WTC11 (cell line): ENCODE data around the gene KDELR3. TPM values are rescaled to one million over a fixed set of nuclear protein-coding genes. Genes with fewer than 3 reads are reported as not detected.
A peak's percentile ranks its signal among the peaks of the same experiment; 100 is the strongest.

Experiments used
- ATAC-seq: fragments of 200-7000 bp; cut with Tn5 transposase; 2 replicates; pipeline ENCODE4 v1.10.0; 2021; ENCODE audit warnings: mild to moderate bottlenecking, moderate library complexity
- CTCF ChIA-PET: fragments of 300-600 bp; sonication (Branson Sonifier 250); formaldehyde crosslinking; loops from one replicate; lab custom pipeline; 2021; ENCODE audit warnings: antibody characterized with exemption; lab: Charles Lee
- POLR2A ChIA-PET: fragments of 350-600 bp; sonication (Branson Sonifier 250); formaldehyde crosslinking; loops from one replicate; lab custom pipeline; 2021; ENCODE audit warnings: antibody characterized with exemption; lab: Charles Lee
- DNase-seq: peaks from one replicate; pipeline ENCODE4 v3.0.0; 2021; ENCODE audit warnings: low spot score
- H3K27ac Mint-ChIP-seq: 2 replicates; pipeline ENCODE4 v1.8.0; 2021; ENCODE audit warnings: mixed read lengths
- H3K27me3 Mint-ChIP-seq: 2 replicates; pipeline ENCODE4 v1.8.0; 2021; ENCODE audit warnings: low read depth, mild to moderate bottlenecking, moderate library complexity, mixed read lengths
- H3K36me3 Mint-ChIP-seq: 2 replicates; pipeline ENCODE4 v1.8.0; 2021; ENCODE audit warnings: mixed read lengths
- H3K4me1 Mint-ChIP-seq: 2 replicates; pipeline ENCODE4 v1.8.0; 2022; ENCODE audit warnings: mixed read lengths
- H3K4me3 Mint-ChIP-seq: 2 replicates; pipeline ENCODE4 v1.8.0; 2021; ENCODE audit warnings: mild to moderate bottlenecking, moderate library complexity, mixed read lengths
- H3K9me3 Mint-ChIP-seq: 2 replicates; pipeline ENCODE4 v1.8.0; 2021; ENCODE audit warnings: mixed read lengths
- ELF4 ChIP-seq: sonication (generic); formaldehyde crosslinking; IDR thresholded peaks from 2 replicates; pipeline ENCODE4 v1.8.1; 2022; ENCODE audit warnings: low read depth, mild to moderate bottlenecking, moderate library complexity, missing genetic modification reagents
- ESRRA ChIP-seq: sonication (generic); formaldehyde crosslinking; IDR thresholded peaks from 2 replicates; pipeline ENCODE4 v1.8.1; 2022; ENCODE audit warnings: mild to moderate bottlenecking, missing genetic modification reagents, borderline replicate concordance
- ETV6 ChIP-seq: sonication (generic); formaldehyde crosslinking; IDR thresholded peaks from 2 replicates; pipeline ENCODE4 v1.8.1; 2022; ENCODE audit warnings: mild to moderate bottlenecking, missing genetic modification reagents
- FOXP1 ChIP-seq: sonication (generic); formaldehyde crosslinking; IDR thresholded peaks from 2 replicates; pipeline ENCODE4 v1.8.0; 2022; ENCODE audit warnings: missing genetic modification reagents, mild to moderate bottlenecking, moderate library complexity, borderline replicate concordance
- JAZF1 ChIP-seq: fragments of 250-450 bp; sonication (Bioruptor Pico); IDR thresholded peaks from 2 replicates; pipeline ENCODE4 v1.9.0; 2021; ENCODE audit warnings: moderate library complexity, mild to moderate bottlenecking, inconsistent platforms
- MYBL2 ChIP-seq: sonication (generic); formaldehyde crosslinking; IDR thresholded peaks from 2 replicates; pipeline ENCODE4 v1.8.1; 2023; ENCODE audit warnings: mild to moderate bottlenecking, moderate library complexity, missing genetic modification reagents
- NFATC4 ChIP-seq: fragments of 250-450 bp; sonication (Bioruptor Pico); IDR thresholded peaks from 2 replicates; pipeline ENCODE4 v1.9.0; 2021; ENCODE audit warnings: mild to moderate bottlenecking
- NR2C2 ChIP-seq: sonication (generic); formaldehyde crosslinking; IDR thresholded peaks from 2 replicates; pipeline ENCODE4 v1.8.0; 2022; ENCODE audit warnings: mild to moderate bottlenecking, missing genetic modification reagents
- NR3C1 ChIP-seq: sonication (generic); formaldehyde crosslinking; conservative IDR thresholded peaks from 2 replicates; pipeline ENCODE4 v1.8.1; 2023; ENCODE audit warnings: low read depth, mild to moderate bottlenecking, missing genetic modification reagents
- PRRX2 ChIP-seq: fragments of 250-450 bp; sonication (Bioruptor Pico); IDR thresholded peaks from 2 replicates; pipeline ENCODE4 v1.8.0; 2021; ENCODE audit warnings: mild to moderate bottlenecking
- RELA ChIP-seq: sonication (generic); formaldehyde crosslinking; IDR thresholded peaks from 2 replicates; pipeline ENCODE4 v1.8.1; 2022; ENCODE audit warnings: missing genetic modification reagents, mild to moderate bottlenecking, borderline replicate concordance
- SMAD4 ChIP-seq: sonication (generic); formaldehyde crosslinking; IDR thresholded peaks from 2 replicates; pipeline ENCODE4 v1.8.0; 2022; ENCODE audit warnings: mild to moderate bottlenecking, missing genetic modification reagents
- SOX15 ChIP-seq: fragments of 250-450 bp; sonication (Bioruptor Pico); IDR thresholded peaks from 2 replicates; pipeline ENCODE4 v1.9.0; 2021; ENCODE audit warnings: mild to moderate bottlenecking
- TEAD1 ChIP-seq: sonication (generic); formaldehyde crosslinking; IDR thresholded peaks from 2 replicates; pipeline ENCODE4 v1.8.0; 2022; ENCODE audit warnings: mild to moderate bottlenecking, missing genetic modification reagents
- ZNF121 ChIP-seq: sonication (generic); formaldehyde crosslinking; IDR thresholded peaks from 2 replicates; pipeline ENCODE4 v1.8.0; 2023; ENCODE audit warnings: missing genetic modification reagents
- ZNF138 ChIP-seq: sonication (generic); formaldehyde crosslinking; conservative IDR thresholded peaks from 2 replicates; pipeline ENCODE4 v1.8.1; 2022; ENCODE audit warnings: mild to moderate bottlenecking, moderate library complexity, missing genetic modification reagents
- ZNF219 ChIP-seq: sonication (generic); formaldehyde crosslinking; IDR thresholded peaks from 2 replicates; pipeline ENCODE4 v1.8.0; 2023; ENCODE audit warnings: missing genetic modification reagents, mild to moderate bottlenecking, borderline replicate concordance
- ZNF671 ChIP-seq: fragments of 250-450 bp; sonication (Bioruptor Pico); IDR thresholded peaks from 2 replicates; pipeline ENCODE4 v1.8.0; 2021; ENCODE audit warnings: mild to moderate bottlenecking
- total RNA-seq: library from RNA; stranded (reverse); gene quantifications from 3 replicates; pipeline ENCODE4 v1.2.3, GENCODE V29; 2021
- TF ChIP-seq, protein P1 (sequence below): fragments of 250-450 bp; sonication (Bioruptor Pico); IDR thresholded peaks from 2 replicates; pipeline ENCODE4 v2.1.2; 2022; ENCODE audit warnings: mild to moderate bottlenecking, moderate library complexity
- TF ChIP-seq, protein P2 (sequence below): sonication (generic); formaldehyde crosslinking; IDR thresholded peaks from 2 replicates; pipeline ENCODE4 v1.8.0; 2022; ENCODE audit warnings: mild to moderate bottlenecking, missing genetic modification reagents
- TF ChIP-seq, protein P3 (sequence below): fragments of 250-450 bp; sonication (Bioruptor Pico); IDR thresholded peaks from 2 replicates; pipeline ENCODE4 v1.9.0; 2021; ENCODE audit warnings: mild to moderate bottlenecking
- TF ChIP-seq, protein P4 (sequence below): sonication (generic); formaldehyde crosslinking; IDR thresholded peaks from 2 replicates; pipeline ENCODE4 v1.8.0; 2023; ENCODE audit warnings: missing genetic modification reagents

The KDELR3 gene
- total RNA-seq, 1 experiment from 2014 or later, result 5.7 TPM

DNA sequence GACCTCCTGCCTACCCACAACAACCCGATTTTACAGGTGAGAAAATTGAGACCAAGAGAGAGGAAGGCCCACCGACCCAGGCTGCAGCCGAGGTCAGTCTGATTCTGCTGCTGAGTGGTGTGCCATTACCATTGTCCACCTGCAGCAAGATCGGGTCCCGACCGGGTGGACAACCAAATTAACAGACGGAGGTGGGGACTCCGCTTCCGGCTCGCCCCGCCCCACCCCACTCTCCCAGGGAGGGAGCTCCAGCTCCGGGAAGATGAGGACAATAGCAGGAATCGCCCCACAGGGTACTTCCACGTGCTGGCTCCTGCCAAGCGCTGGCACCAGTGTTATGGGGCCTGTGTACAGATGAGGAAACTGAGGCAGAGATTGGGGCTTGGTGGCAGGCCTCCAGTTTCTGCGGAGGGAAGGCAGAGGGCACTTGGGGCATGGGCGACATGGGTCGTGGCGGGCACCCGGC is 425 bp upstream of the KDELR3 start:
- Mint-ChIP-seq H3K4me1 (peaks cover 23% of the 10 kb centered on the region), H3K9me3 (no peaks in the 10 kb centered on the region), H3K36me3 (no peaks in the 10 kb centered on the region), H3K27ac (no peak overlapping the region), H3K27me3 (peaks cover 60% of the 10 kb centered on the region), H3K4me3 (peak overlapping the region; percentile 80)
- CTCF ChIA-PET, result interaction anchor here (1.2 to 1.9 kb wide), 2 partner anchors 32 to 55 kb away, joined by 3 to 5 read pairs; no protein-coding TSS in a partner anchor
- POLR2A ChIA-PET, result no interaction called here
- ATAC-seq (no peak), DNase-seq (peak; percentile 48)
- TF ChIP-seq NR3C1 (CRISPR knock-in tag), result 0 out of 2 replicates have a peak, but pooled peaks have one; percentile 14
- TF ChIP-seq, protein P1, sequence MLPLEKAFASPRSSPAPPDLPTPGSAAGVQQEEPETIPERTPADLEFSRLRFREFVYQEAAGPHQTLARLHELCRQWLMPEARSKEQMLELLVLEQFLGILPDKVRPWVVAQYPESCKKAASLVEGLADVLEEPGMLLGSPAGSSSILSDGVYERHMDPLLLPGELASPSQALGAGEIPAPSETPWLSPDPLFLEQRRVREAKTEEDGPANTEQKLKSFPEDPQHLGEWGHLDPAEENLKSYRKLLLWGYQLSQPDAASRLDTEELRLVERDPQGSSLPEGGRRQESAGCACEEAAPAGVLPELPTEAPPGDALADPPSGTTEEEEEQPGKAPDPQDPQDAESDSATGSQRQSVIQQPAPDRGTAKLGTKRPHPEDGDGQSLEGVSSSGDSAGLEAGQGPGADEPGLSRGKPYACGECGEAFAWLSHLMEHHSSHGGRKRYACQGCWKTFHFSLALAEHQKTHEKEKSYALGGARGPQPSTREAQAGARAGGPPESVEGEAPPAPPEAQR (CRISPR knock-in tag), result no peak
- TF ChIP-seq, protein P2, sequence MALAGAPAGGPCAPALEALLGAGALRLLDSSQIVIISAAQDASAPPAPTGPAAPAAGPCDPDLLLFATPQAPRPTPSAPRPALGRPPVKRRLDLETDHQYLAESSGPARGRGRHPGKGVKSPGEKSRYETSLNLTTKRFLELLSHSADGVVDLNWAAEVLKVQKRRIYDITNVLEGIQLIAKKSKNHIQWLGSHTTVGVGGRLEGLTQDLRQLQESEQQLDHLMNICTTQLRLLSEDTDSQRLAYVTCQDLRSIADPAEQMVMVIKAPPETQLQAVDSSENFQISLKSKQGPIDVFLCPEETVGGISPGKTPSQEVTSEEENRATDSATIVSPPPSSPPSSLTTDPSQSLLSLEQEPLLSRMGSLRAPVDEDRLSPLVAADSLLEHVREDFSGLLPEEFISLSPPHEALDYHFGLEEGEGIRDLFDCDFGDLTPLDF (CRISPR knock-in tag), result no peak
- no peak for TF ChIP-seq FOXP1 (CRISPR knock-in tag)

DNA sequence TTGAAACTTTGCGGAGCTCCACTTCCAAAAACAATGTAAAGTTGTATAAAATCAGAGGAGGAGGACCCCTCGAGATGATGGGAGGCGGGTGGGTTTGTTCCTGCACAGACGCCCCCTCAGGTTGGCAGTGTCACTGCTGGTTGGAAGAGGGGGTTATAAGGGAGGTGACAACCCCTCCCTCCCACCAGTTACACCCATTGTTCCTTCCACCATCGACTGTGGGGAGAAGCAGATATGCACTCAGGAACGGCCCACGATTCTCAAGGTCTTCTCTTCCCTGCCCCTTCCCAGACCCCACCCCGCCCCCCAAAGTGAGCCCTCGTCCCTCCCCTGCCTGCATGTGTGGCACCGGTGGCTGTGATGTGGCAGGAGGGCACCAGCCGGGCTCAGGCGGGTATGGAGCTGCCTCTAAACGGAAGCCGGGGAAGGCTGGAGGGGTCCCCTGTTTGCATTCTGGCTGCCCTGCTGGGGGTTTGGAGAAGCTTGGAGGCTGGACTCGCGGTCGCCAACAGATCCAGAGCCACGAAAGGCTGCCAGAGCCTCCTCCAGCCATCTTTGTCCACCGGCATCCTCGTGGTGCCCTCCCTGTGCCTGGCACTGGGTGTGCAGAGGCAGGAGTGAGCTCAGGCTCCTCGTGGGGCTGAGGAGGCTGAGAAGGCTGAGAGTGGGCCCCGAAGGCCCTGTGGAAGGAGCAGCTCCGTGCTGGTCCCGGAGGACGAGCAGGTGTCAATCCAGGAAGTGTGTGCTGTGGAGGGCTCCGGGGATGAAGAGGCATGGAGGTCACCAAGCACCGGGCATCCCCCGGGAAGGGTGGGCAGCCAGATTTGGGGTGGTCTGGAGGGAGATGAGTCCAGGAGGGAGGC is 778 bp downstream of the KDELR3 start:
- CTCF ChIA-PET, result interaction anchor here (0.5 to 1.9 kb wide), 5 partner anchors 17 to 894 kb away, joined by 3 to 5 read pairs (median 3); no protein-coding TSS in a partner anchor
- peaks cover 51% of the 10 kb centered on the region for H3K27me3 Mint-ChIP-seq
- H3K9me3 Mint-ChIP-seq, result no peaks in the 10 kb centered on the region
- POLR2A ChIA-PET, result interaction anchor here (0.7 kb wide), 1 partner anchor 12 kb away, joined by 3 read pairs; no protein-coding TSS in a partner anchor
- peak; percentile 44 for DNase-seq
- H3K4me3 Mint-ChIP-seq, result peak overlapping the region; percentile 68
- H3K36me3 Mint-ChIP-seq, result no peaks in the 10 kb centered on the region
- peak; percentile 66 for ATAC-seq
- TF ChIP-seq MYBL2 (no peak), ZNF121 (CRISPR knock-in tag) (no peak), SOX15 (CRISPR knock-in tag) (no peak), JAZF1 (no peak), SMAD4 (CRISPR knock-in tag) (no peak), ZNF219 (CRISPR knock-in tag) (no peak), PRRX2 (no peak), NR2C2 (no peak), NFATC4 (CRISPR knock-in tag) (no peak), RELA (CRISPR knock-in tag) (no peak), ZNF138 (CRISPR knock-in tag) (no peak), ELF4 (CRISPR knock-in tag) (no peak), ZNF671 (CRISPR knock-in tag) (no peak), TEAD1 (no peak), ESRRA (CRISPR knock-in tag) (no peak), ETV6 (CRISPR knock-in tag) (no peak)
- TF ChIP-seq, protein P3, sequence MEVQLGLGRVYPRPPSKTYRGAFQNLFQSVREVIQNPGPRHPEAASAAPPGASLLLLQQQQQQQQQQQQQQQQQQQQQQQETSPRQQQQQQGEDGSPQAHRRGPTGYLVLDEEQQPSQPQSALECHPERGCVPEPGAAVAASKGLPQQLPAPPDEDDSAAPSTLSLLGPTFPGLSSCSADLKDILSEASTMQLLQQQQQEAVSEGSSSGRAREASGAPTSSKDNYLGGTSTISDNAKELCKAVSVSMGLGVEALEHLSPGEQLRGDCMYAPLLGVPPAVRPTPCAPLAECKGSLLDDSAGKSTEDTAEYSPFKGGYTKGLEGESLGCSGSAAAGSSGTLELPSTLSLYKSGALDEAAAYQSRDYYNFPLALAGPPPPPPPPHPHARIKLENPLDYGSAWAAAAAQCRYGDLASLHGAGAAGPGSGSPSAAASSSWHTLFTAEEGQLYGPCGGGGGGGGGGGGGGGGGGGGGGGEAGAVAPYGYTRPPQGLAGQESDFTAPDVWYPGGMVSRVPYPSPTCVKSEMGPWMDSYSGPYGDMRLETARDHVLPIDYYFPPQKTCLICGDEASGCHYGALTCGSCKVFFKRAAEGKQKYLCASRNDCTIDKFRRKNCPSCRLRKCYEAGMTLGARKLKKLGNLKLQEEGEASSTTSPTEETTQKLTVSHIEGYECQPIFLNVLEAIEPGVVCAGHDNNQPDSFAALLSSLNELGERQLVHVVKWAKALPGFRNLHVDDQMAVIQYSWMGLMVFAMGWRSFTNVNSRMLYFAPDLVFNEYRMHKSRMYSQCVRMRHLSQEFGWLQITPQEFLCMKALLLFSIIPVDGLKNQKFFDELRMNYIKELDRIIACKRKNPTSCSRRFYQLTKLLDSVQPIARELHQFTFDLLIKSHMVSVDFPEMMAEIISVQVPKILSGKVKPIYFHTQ (CRISPR knock-in tag), result no peak
- TF ChIP-seq, protein P4, sequence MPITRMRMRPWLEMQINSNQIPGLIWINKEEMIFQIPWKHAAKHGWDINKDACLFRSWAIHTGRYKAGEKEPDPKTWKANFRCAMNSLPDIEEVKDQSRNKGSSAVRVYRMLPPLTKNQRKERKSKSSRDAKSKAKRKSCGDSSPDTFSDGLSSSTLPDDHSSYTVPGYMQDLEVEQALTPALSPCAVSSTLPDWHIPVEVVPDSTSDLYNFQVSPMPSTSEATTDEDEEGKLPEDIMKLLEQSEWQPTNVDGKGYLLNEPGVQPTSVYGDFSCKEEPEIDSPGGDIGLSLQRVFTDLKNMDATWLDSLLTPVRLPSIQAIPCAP (CRISPR knock-in tag), result no peak
- H3K4me1 Mint-ChIP-seq, result peaks cover 15% of the 10 kb centered on the region
- no peak overlapping the region for H3K27ac Mint-ChIP-seq
